Right hindlimb (tissue), 1 donor: ENCODE results near the gene DYNLL1.
"Not testable (repeated sequence)": the region's sequence is repeated elsewhere in the genome, so short reads cannot be mapped to it uniquely, and the experiment has no call there.

ENCODE experiments used
- DNase-seq: peaks from one replicate; pipeline ENCODE4 v3.0.0-alpha.2; 2018

Gene DYNLL1

DNA sequence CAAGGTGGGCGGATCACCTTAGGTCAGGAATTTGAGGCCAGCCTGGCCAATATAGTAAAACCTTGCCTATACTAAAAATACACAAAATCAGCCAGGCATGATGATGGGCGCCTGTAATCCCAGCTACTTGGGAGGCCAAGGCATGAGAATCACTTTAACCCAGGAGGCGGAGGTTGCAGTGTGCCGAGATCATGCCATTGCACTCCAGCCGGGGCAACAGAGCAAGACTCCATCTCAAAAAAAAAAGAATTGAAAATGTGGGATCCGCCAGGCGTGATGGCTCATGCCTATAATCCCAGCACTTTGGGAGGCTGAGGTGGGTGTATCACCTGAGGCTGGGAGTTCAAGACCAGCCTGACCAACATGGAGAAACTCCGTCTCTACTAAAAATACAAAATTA is 23.4 kb downstream of the DYNLL1 start:
- not testable (repeated sequence) for DNase-seq

DNA sequence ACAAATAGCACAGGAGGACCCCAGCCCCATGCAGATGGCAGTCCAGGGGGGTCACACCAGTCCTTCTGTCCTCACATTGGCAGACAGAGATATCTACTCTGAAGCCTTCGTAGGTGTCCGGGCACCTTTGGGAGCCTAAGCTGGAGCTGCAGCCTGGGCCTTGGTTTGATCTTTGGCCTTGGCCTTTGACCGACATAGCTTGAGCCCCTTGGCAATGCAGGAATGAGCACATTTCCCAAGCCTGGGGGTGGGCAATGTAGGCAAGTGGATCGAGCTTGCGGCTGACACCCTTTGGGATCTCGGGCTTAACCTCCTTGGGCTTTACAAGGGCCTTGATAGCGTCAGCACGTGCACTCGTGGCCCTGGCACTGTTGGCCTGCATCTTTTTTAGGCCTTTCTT is 26.7 kb downstream of the DYNLL1 start:
- DNase-seq, result no peak

GRCh38 chr12:120528861-120529525 is 33.1 kb downstream of the DYNLL1 start, which contains the start of gene COQ5:
Gene COQ5 (minus strand): TSS chr12:120529158. CDS start chr12:120529141, 17 bp downstream.
- peak; percentile 96 for DNase-seq

GRCh38 chr12:120529641-120530417 is 33.9 kb downstream of the DYNLL1 start:
- peak; percentile 34 for DNase-seq

GRCh38 chr12:120530418-120530761 is 34.5 kb downstream of the DYNLL1 start:
- DNase-seq, result not testable (repeated sequence)

GRCh38 chr12:120532701-120533238 is 36.9 kb downstream of the DYNLL1 start:
- DNase-seq, result no peak

GRCh38 chr12:120534203-120534702 is 38.3 kb downstream of the DYNLL1 start, which contains the start of gene RNF10:
Gene RNF10 (plus strand): TSS chr12:120534356. CDS start chr12:120534812, 456 bp downstream.
- DNase-seq, result peak; percentile 83

- peak; percentile 67 for DNase-seq
These were observed 39.1 kb downstream of the DYNLL1 start for GRCh38 chr12:120534703-120535655.

GRCh38 chr12:120536064-120536791 is 40.3 kb downstream of the DYNLL1 start:
- no peak for DNase-seq

GRCh38 chr12:120537856-120538220 is 41.9 kb downstream of the DYNLL1 start:
- no peak for DNase-seq

- no peak for DNase-seq
These were observed 42.6 kb downstream of the DYNLL1 start for GRCh38 chr12:120538281-120539156.

- DNase-seq, result no peak
These were observed 43.4 kb downstream of the DYNLL1 start for GRCh38 chr12:120539303-120539702.

- DNase-seq, result no peak
These were observed 44.5 kb downstream of the DYNLL1 start for GRCh38 chr12:120540445-120540844.

DNA sequence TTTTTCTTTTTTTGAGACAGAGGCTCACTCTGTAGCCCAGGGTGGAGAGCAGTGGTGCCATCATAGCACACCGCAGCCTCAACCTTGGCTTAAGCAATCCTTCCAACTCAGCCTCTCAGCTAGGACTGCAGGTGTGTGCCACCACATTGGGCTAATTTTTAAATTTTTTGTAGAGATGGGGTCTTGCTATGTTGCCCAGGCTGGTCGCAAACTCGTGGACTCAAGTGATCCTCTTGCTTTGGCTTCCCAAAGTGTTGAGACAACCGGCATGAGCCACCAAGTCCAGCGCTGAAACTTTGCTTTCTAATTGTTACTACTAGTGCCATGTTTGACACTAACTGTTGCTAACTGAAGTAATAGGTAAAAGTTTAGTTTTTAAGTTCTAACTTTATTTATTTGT is 46.3 kb downstream of the DYNLL1 start:
- no peak for DNase-seq

DNA sequence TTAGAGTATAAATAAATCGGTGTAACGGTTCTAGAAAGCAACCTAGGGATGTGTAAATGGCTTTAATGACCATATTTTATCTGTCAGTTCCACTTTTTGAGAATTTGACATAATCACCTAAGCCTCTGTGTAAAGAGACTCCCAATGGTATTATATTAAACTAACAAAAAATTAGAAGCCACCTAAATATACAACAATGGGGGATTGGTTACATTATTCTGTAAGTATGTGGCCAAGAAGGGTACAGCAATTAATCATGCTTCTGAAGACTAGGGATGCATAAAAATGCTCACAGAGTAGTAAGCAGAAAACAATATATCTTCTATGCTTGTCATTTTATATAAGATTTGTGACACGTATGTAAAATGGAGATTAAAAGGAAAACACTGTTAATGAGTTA is 48.8 kb downstream of the DYNLL1 start:
- DNase-seq, result no peak

DNA sequence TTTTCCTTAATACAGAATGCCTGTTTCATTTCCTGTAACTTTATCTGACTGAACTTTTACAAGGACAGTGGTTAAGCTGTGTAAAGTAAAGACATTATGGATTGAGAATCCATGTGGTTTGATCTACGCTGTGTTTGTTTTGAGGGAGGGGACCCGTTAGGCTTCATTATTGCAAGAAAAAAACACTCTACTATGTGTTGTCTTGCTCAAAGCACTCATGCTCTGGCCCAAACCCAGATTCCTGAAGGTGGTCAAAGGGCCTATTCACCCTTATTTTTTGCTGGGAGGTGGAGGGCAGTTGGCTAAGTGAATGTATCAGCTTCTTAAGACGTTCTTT is 50.1 kb downstream of the DYNLL1 start:
- no peak for DNase-seq
